Measurements from ENCODE around the gene DYNLT1. TPM values are rescaled to one million over a fixed set of nuclear protein-coding genes. Genes with fewer than 3 reads are reported as not detected.

DYNLT1 gene
- total RNA-seq, 4 donors from 2014 or later, result 90.7 to 147 (median 102) TPM

DNA sequence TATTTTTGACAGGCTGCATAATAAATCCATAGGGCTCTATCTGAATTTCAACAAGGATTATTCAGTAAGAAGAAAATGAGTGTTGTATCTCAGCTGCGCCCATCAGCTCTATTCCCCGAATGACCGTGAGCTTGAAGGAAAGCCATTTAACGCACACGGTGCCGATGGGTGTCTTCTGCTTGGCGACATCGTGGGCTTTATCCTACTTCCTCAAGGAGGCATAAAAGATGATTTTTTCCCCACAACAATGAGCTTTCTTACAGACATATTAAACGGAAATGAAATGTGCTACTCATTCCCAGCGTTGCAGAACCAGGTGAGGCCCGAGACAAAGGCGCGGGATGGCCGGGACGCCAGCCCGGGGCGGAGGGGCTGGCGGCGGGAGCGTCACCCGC is 710 bp downstream of the DYNLT1 start:
- peak overlapping the region; percentile 94 to 99 (median 97) for H3K27ac ChIP-seq (replicated peaks in 1 of 4)
- 3% methylated on average over 9 of the region's 21 CpGs for WGBS
- intact Hi-C loops (cut with DNase I), result no loop called here
- H3K4me1 ChIP-seq, result peaks cover 37 to 73% (median 56%) of the 10 kb centered on the region in 4 donors
- peaks cover 0 to 17% (median 2%) of the 10 kb centered on the region in 4 donors for H3K36me3 ChIP-seq
- H3K4me3 ChIP-seq, result peak overlapping the region; percentile 75 to 95 (median 88)
- peak; percentile 81 for DNase-seq (ENCODE audit: extremely low spot score)
- TF ChIP-seq EP300 (IDR thresholded peaks at IDR 0.05), result no peak
- TF ChIP-seq POLR2A (IDR thresholded peaks at IDR 0.05; ENCODE audit: low read depth), result no peak
- TF ChIP-seq, protein P1, sequence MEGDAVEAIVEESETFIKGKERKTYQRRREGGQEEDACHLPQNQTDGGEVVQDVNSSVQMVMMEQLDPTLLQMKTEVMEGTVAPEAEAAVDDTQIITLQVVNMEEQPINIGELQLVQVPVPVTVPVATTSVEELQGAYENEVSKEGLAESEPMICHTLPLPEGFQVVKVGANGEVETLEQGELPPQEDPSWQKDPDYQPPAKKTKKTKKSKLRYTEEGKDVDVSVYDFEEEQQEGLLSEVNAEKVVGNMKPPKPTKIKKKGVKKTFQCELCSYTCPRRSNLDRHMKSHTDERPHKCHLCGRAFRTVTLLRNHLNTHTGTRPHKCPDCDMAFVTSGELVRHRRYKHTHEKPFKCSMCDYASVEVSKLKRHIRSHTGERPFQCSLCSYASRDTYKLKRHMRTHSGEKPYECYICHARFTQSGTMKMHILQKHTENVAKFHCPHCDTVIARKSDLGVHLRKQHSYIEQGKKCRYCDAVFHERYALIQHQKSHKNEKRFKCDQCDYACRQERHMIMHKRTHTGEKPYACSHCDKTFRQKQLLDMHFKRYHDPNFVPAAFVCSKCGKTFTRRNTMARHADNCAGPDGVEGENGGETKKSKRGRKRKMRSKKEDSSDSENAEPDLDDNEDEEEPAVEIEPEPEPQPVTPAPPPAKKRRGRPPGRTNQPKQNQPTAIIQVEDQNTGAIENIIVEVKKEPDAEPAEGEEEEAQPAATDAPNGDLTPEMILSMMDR (IDR thresholded peaks at IDR 0.05), result no peak
- TF ChIP-seq POLR2AphosphoS5 (IDR thresholded peaks at IDR 0.05), result no peak
- H3K9me3 ChIP-seq, result no peaks in the 10 kb centered on the region
- no peaks in the 10 kb centered on the region for H3K27me3 ChIP-seq

DNA sequence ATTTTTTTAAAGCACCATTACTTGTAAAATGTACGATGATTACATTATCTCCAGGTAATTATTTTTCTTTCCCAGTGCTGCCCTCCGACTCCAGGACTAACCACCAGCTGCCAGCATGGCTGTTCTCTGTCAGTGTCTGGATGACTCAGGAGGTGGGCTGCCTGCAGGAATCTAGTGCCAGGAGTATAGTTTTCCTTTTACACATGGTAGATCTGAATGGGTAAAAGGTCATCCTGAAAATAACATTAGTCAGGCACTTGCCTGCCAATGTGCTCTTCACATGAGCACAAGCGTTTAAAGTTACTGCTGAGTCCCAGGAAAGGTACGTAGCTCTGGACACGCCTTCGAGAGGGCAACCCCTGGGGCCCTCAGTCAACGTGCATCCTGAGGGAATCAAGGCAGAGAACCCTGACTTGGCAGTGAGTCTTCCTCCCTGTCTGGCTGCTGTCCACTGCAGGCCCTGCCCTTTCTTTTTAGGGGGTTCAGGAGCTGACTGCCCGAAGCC is 2.4 kb downstream of the DYNLT1 start:
- peaks cover 0 to 23% (median 8%) of the 10 kb centered on the region in 4 donors for H3K36me3 ChIP-seq
- no peaks in the 10 kb centered on the region for H3K27me3 ChIP-seq
- TF ChIP-seq, protein P1 (IDR thresholded peaks at IDR 0.05), result no peak
- TF ChIP-seq EP300 (IDR thresholded peaks at IDR 0.05), result no peak
- no peak for TF ChIP-seq POLR2A (IDR thresholded peaks at IDR 0.05; ENCODE audit: low read depth)
- TF ChIP-seq POLR2AphosphoS5 (IDR thresholded peaks at IDR 0.05), result peak; percentile 57 to 62
- H3K27ac ChIP-seq (replicated peaks in 1 of 4), result peak overlapping the region; percentile 94 to 99 (median 97)
- 63% methylated on average over 4 of the region's 8 CpGs for WGBS
- H3K9me3 ChIP-seq, result no peaks in the 10 kb centered on the region
- DNase-seq (ENCODE audit: extremely low spot score), result peak; percentile 91
- peaks cover 34 to 67% (median 59%) of the 10 kb centered on the region in 4 donors for H3K4me1 ChIP-seq
- intact Hi-C loops (cut with DNase I), result no loop called here
- H3K4me3 ChIP-seq, result peak overlapping the region; percentile 75 to 95 (median 88)

DNA sequence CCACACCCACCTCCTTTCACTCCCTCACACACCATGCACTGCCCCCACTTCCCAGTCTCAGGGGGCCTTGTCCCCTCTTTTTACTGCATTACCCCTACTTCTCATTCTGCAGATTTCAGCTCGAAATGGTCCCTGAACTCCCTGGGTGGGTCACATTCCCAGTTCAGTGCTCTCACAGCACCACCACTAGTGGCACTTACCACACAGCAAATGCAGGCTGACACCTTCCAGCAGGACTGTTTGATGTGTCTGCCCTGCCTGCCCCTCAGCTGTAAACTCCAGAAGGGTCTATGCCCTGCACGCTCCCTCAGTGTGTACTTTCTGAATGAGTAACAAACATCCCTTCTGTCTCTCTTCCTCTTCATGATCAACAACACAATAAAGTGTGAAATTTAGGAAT is 4.0 kb downstream of the DYNLT1 start:
- Histone ChIP-seq H3K4me3 (no peak overlapping the region), H3K36me3 (peaks cover 4 to 39% (median 24%) of the 10 kb centered on the region in 4 donors), H3K27ac (replicated peaks in 1 of 4) (no peak overlapping the region), H3K9me3 (no peaks in the 10 kb centered on the region), H3K27me3 (no peaks in the 10 kb centered on the region), H3K4me1 (peaks cover 34 to 63% (median 56%) of the 10 kb centered on the region in 4 donors)
- WGBS, result 78% methylated on average over 2 of the region's 2 CpGs
- DNase-seq (ENCODE audit: extremely low spot score), result no peak
- TF ChIP-seq POLR2A (IDR thresholded peaks at IDR 0.05; ENCODE audit: low read depth) (no peak), EP300 (IDR thresholded peaks at IDR 0.05) (no peak), POLR2AphosphoS5 (IDR thresholded peaks at IDR 0.05) (no peak)
- TF ChIP-seq, protein P1 (IDR thresholded peaks at IDR 0.05), result no peak
- intact Hi-C loops (cut with DNase I), result no loop called here

DNA sequence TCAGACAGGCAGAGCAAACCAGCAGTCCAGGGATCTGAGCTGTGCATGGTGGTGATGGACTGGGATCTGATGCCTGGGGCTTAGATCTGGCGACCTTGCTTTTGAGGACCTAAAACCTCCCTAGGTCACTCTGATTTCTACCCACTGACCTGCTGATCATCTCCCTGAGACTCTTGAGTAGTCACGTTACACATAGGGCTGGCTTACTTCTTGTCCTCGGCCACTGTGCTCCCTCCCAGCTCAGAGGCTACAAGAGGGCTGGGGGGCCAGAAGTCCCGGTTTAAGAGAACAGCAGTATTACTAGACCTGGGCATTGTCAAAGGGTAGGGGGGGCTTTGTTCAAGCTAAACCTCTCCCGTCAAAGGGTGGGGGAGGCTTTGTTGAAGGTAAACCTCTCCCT is 5.5 kb downstream of the DYNLT1 start:
- DNase-seq (ENCODE audit: extremely low spot score), result peak; percentile 64
- Histone ChIP-seq H3K36me3 (peaks cover 4 to 49% (median 29%) of the 10 kb centered on the region in 4 donors), H3K4me1 (peaks cover 34 to 57% (median 49%) of the 10 kb centered on the region in 4 donors), H3K27me3 (no peaks in the 10 kb centered on the region), H3K9me3 (no peaks in the 10 kb centered on the region), H3K27ac (replicated peaks in 1 of 4) (peak overlapping the region in 1 of 4 donors; percentile 39), H3K4me3 (no peak overlapping the region)
- 90% methylated on average over 4 of the region's 5 CpGs for WGBS
- TF ChIP-seq POLR2AphosphoS5 (IDR thresholded peaks at IDR 0.05) (no peak), EP300 (IDR thresholded peaks at IDR 0.05) (no peak), POLR2A (IDR thresholded peaks at IDR 0.05; ENCODE audit: low read depth) (no peak)
- TF ChIP-seq, protein P1 (IDR thresholded peaks at IDR 0.05), result no peak
- intact Hi-C loops (cut with DNase I), result loop anchor here (10.0 kb wide), 1 partner anchor 56 kb away; no protein-coding TSS in a partner anchor
